ENCODE data around the gene PARP9. TPM values are rescaled to one million over a fixed set of nuclear protein-coding genes. Genes with fewer than 3 reads are reported as not detected.
"Not testable (repeated sequence)": the region's sequence is repeated elsewhere in the genome, so short reads cannot be mapped to it uniquely, and the experiment has no call there.

Gene PARP9
- polyA plus RNA-seq, 1 experiment: 18.2 TPM

DNA sequence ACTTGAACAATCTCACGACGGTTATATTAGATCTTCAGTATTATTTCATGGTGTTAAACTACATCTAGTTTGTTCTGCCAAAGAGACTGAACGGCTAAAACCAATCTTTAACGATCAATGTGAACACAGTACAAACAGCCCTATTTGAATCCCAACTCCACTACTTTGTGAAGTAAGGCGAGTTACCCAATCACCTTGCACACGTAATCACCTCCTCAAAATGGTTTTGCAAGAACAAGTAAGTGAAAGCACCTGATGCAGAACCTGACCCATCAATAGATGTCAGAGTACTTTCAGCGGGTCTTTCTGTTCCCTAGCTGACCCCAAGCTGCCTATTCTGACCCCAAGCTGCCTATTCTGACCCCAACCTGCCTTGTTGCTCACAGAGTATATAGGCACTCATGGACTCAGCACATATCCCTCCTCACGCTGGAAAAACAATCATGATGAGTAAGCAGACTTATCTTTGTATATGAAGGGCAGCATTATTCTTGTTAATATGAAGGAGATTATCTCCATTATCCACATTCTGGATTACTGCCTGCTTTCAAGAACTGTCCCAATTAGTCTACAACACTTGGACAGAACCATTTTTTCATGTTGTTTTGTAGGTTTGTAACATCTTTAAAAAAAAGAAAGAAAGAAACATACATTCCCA lies 53.1 kb downstream of the PARP9 start:
- CTCF ChIA-PET: interaction anchor here (1.4 to 1.8 kb wide), 2 partner anchors 51 to 53 kb away, joined by 3 to 4 read pairs; no protein-coding TSS in a partner anchor
- Histone ChIP-seq H3K27me3 (ENCODE audit: control insufficient read depth, insufficient read depth, low read length) (no peaks in the 10 kb centered on the region), H3K36me3 (ENCODE audit: control insufficient read depth, insufficient read depth, low read length) (no peaks in the 10 kb centered on the region), H3K4me3 (ENCODE audit: low read depth, low read length) (no peak overlapping the region)
- TF ChIP-seq, protein P1, sequence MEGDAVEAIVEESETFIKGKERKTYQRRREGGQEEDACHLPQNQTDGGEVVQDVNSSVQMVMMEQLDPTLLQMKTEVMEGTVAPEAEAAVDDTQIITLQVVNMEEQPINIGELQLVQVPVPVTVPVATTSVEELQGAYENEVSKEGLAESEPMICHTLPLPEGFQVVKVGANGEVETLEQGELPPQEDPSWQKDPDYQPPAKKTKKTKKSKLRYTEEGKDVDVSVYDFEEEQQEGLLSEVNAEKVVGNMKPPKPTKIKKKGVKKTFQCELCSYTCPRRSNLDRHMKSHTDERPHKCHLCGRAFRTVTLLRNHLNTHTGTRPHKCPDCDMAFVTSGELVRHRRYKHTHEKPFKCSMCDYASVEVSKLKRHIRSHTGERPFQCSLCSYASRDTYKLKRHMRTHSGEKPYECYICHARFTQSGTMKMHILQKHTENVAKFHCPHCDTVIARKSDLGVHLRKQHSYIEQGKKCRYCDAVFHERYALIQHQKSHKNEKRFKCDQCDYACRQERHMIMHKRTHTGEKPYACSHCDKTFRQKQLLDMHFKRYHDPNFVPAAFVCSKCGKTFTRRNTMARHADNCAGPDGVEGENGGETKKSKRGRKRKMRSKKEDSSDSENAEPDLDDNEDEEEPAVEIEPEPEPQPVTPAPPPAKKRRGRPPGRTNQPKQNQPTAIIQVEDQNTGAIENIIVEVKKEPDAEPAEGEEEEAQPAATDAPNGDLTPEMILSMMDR (IDR thresholded peaks at IDR 0.05; ENCODE audit: insufficient read depth, low read depth, low read length): no peak
- POLR2A ChIA-PET: no interaction called here
- DNase-seq (ENCODE audit: low read depth): no peak

DNA sequence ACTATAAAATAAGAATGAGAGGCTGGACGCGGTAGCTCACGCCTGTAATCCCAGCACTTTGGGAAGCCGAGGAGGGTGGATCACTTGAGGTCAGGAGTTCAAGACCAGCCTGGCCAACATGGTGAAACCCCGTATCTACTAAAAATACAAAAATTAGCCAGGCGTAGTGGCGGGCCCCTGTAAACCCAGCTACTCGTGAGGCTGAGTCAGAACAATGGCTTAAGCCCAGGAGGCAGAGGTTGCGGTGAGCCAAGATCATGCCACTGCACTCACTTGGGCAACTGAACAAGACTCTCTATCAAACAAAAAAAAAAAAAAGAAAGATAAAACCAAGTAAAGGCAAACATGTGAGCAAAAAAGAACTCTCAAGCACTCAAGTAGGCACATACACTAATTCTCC lies 55.2 kb downstream of the PARP9 start:
- CTCF ChIA-PET; POLR2A ChIA-PET; H3K36me3 ChIP-seq (ENCODE audit: control insufficient read depth, insufficient read depth, low read length); H3K4me3 ChIP-seq (ENCODE audit: low read depth, low read length); DNase-seq (ENCODE audit: low read depth); H3K27me3 ChIP-seq (ENCODE audit: control insufficient read depth, insufficient read depth, low read length): not testable (repeated sequence)

DNA sequence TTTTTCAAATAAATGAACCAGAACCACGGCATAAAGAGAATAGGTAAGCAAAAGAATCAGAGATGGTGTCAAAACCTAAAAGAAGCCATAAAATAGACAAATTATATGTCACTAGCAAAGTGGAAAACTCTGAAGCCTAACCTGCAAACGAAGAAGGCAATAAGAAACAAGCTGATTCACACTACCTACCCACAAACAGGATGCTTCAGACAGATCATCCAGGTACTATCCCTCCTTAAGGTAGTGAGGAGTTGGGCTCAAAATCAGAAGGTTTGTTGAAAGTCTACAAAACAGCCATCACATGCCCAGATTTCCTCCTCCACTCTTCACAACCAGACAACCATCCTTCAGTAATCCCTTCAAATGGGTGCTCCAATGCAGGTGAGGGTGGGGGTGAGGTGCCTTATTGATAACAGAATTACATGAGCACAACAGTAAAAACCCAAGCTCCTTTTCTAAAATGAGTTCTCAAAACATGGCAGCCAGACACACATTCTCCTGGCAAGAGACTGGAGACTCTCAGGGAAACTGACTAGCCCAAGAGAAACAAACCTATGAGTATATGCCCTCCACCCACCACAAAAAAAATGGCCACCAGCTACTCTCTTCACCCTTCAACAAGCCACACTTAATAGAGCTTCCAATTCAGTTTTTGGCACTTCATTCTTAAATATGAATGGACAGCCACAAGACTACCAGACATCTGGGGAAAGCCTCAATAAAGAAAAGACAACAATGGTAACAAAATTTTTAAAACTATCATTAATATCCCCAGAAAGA lies 55.8 kb downstream of the PARP9 start:
- Histone ChIP-seq H3K4me3 (ENCODE audit: low read depth, low read length) (no peak overlapping the region), H3K36me3 (ENCODE audit: control insufficient read depth, insufficient read depth, low read length) (no peaks in the 10 kb centered on the region), H3K27me3 (ENCODE audit: control insufficient read depth, insufficient read depth, low read length) (no peaks in the 10 kb centered on the region)
- ChIA-PET POLR2A (no interaction called here), CTCF (no interaction called here)
- no peak for DNase-seq (ENCODE audit: low read depth)
- TF ChIP-seq, protein P1 (IDR thresholded peaks at IDR 0.05; ENCODE audit: insufficient read depth, low read depth, low read length): no peak

DNA sequence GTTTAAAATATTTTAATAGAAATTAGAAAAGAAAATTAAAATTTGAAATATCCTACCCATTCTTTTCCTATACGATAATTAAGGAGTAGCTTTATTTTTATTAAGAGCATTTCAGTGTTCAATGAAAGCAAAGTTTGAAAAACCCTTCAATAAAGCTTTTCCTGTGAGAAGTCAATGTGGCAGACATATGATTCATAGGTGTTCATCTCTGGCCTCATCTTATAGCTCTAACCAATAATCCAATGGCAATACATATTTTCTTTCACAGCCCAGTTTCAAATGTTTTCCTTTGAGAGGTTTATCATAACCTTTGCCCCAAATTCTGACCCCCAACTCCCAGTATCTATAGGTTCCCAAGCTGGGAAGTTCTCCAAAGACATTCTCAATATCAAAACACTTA lies 57.6 kb downstream of the PARP9 start:
- ChIA-PET POLR2A (no interaction called here), CTCF (no interaction called here)
- TF ChIP-seq, protein P1 (IDR thresholded peaks at IDR 0.05; ENCODE audit: insufficient read depth, low read depth, low read length): no peak

DNA sequence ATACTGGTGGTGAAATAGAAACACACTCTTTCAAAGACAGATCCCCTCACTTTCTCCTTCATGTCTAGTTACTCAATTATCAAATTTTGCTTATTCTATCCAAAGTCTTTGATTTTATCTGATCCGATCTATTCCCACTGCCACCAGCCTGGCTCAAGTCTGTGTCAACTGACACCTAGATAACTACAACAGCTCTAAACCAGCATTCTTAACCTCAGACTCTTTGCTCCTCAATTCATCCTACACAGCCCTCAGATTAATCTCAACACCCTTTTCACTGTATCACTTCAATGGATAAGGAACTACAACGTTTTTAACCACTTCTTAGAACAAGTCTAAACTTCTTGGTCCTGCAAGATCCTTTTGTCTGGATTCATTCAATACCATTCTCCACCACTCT lies 58.4 kb downstream of the PARP9 start:
- TF ChIP-seq, protein P1 (IDR thresholded peaks at IDR 0.05; ENCODE audit: insufficient read depth, low read depth, low read length): no peak
- POLR2A ChIA-PET: no interaction called here
- CTCF ChIA-PET: interaction anchor here (1.2 kb wide), 1 partner anchor 13 kb away, joined by 3 read pairs; no protein-coding TSS in a partner anchor

More for the DNA sequence above, 57.6 kb downstream of the PARP9 start:
- Histone ChIP-seq H3K36me3 (ENCODE audit: control insufficient read depth, insufficient read depth, low read length) (no peaks in the 10 kb centered on the region), H3K27me3 (ENCODE audit: control insufficient read depth, insufficient read depth, low read length) (no peaks in the 10 kb centered on the region), H3K4me3 (ENCODE audit: low read depth, low read length) (no peak overlapping the region)
- DNase-seq (ENCODE audit: low read depth): no peak

More for the DNA sequence above, 58.4 kb downstream of the PARP9 start:
- Histone ChIP-seq H3K36me3 (ENCODE audit: control insufficient read depth, insufficient read depth, low read length) (no peaks in the 10 kb centered on the region), H3K27me3 (ENCODE audit: control insufficient read depth, insufficient read depth, low read length) (no peaks in the 10 kb centered on the region), H3K4me3 (ENCODE audit: low read depth, low read length) (no peak overlapping the region)
- no peak for DNase-seq (ENCODE audit: low read depth)

Measured in BJ (cell line).